Chondrocyte (in vitro differentiated cells): ENCODE measurements around the gene ANAPC1. TPM values are rescaled to one million over a fixed set of nuclear protein-coding genes. Genes with fewer than 3 reads are reported as not detected.
"Not testable (repeated sequence)": the region's sequence is repeated elsewhere in the genome, so short reads cannot be mapped to it uniquely, and the experiment has no call there.

Experiments used
- DNase-seq: peaks from one replicate; pipeline ENCODE4 v3.0.0; 2021; ENCODE audit warnings: mixed read lengths, low spot score
- H3K27ac Mint-ChIP-seq: one replicate; pipeline ENCODE4 v1.8.0; 2021; ENCODE audit warnings: mild to moderate bottlenecking, moderate library complexity, mixed read lengths; ENCODE audit not compliant: unreplicated experiment
- H3K27me3 Mint-ChIP-seq: 2 replicates; pipeline ENCODE4 v1.8.0; 2021; ENCODE audit warnings: low read depth, mixed read lengths
- H3K36me3 Mint-ChIP-seq: 2 replicates; pipeline ENCODE4 v1.8.0; 2021; ENCODE audit warnings: low read depth, mixed read lengths
- H3K4me1 Mint-ChIP-seq: 2 replicates; pipeline ENCODE4 v1.8.0; 2021; ENCODE audit warnings: low read depth, mild to moderate bottlenecking, mixed read lengths
- H3K4me3 Mint-ChIP-seq: one replicate; pipeline ENCODE4 v1.8.0; 2021; ENCODE audit warnings: mild to moderate bottlenecking, moderate library complexity, mixed read lengths; ENCODE audit not compliant: unreplicated experiment
- H3K9me3 Mint-ChIP-seq: 2 replicates; pipeline ENCODE4 v1.8.0; 2021; ENCODE audit warnings: low read depth, mixed read lengths
- total RNA-seq: library from RNA; stranded (reverse); gene quantifications from 3 replicates; pipeline ENCODE4 v1.2.1, GENCODE V29; 2021
- TF ChIP-seq, protein P1 (sequence below): fragments of 200-600 bp; sonication (generic); IDR thresholded peaks from 2 replicates; pipeline ENCODE4 v1.5.0; 2021; ENCODE audit warnings: antibody characterized with exemption, mild to moderate bottlenecking, moderate library complexity

Gene ANAPC1
- total RNA-seq, 1 donor from 2014 or later = 21.7 TPM

DNA sequence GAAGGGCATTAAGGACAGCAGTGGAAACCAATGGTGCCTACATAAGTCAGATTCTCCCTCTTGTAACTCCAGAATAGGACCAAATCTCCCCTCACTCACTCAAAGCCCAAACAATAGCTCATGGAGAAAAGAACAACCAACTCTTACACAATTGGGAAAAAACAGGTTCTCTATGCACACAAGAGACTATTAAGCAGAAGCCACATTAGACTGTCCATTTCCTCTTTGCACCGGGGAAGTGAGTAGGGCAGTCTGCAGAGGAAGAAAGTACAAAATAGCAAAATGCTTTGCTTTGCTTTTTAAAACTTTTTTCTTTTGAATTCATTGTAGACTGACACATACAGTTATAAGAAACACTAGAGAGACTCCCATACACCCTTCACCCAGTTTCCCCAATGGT is 133.4 kb downstream of the ANAPC1 start:
- not testable (repeated sequence) for H3K27me3 Mint-ChIP-seq, H3K36me3 Mint-ChIP-seq, H3K4me1 Mint-ChIP-seq, H3K27ac Mint-ChIP-seq, H3K9me3 Mint-ChIP-seq, DNase-seq, H3K4me3 Mint-ChIP-seq

DNA sequence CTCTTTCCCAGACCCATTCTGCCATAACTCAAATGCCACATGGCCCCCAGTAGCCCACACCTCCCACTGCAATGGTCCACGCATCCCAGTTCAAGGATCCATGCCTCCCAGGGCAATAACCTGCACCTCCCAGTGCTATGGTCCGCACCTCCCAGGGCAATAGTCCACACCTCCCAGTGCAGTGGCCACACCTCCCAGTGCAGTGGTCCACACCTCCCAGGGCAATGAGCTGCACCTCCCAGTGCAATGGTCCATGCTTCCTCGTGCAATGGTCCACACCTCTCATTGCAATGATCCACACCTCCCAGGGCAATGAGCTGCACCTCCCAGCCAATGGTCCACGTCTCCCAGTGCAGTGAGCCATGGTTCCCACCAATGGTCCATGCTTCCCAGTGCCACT is 135.6 kb downstream of the ANAPC1 start:
- not testable (repeated sequence) for H3K27ac Mint-ChIP-seq, H3K9me3 Mint-ChIP-seq, H3K36me3 Mint-ChIP-seq, H3K27me3 Mint-ChIP-seq, DNase-seq, H3K4me3 Mint-ChIP-seq, H3K4me1 Mint-ChIP-seq

- not testable (repeated sequence) for H3K27me3 Mint-ChIP-seq
Measured at GRCh38 chr2:111747410-111748115, 136.4 kb downstream of the ANAPC1 start.

DNA sequence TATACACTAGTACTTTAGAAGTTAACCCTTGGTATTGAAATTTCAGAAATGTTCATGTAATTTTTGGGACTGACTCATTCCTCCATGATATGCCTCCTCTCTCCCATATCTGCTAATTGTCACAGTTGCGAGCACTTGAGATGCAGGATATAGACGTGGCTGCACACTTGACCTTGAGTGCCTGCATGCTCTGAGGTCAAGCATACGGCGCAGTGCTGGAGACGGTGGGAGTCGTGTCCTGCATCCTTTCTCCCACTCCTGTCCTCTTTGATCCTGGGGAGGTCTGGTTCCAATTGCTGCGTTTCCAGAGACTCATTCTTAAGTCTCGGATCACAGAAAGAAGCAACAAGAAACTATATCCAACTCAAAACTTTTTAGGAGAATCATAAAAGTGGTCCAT is 139.2 kb downstream of the ANAPC1 start:
- H3K27me3 Mint-ChIP-seq, DNase-seq, H3K4me3 Mint-ChIP-seq, H3K9me3 Mint-ChIP-seq, H3K27ac Mint-ChIP-seq, H3K4me1 Mint-ChIP-seq, H3K36me3 Mint-ChIP-seq: not testable (repeated sequence)

More at GRCh38 chr2:111747410-111748115, 136.4 kb downstream of the ANAPC1 start:
- not testable (repeated sequence) for H3K4me3 Mint-ChIP-seq, DNase-seq, H3K4me1 Mint-ChIP-seq, H3K36me3 Mint-ChIP-seq, H3K27ac Mint-ChIP-seq, H3K9me3 Mint-ChIP-seq
- TF ChIP-seq, protein P1, sequence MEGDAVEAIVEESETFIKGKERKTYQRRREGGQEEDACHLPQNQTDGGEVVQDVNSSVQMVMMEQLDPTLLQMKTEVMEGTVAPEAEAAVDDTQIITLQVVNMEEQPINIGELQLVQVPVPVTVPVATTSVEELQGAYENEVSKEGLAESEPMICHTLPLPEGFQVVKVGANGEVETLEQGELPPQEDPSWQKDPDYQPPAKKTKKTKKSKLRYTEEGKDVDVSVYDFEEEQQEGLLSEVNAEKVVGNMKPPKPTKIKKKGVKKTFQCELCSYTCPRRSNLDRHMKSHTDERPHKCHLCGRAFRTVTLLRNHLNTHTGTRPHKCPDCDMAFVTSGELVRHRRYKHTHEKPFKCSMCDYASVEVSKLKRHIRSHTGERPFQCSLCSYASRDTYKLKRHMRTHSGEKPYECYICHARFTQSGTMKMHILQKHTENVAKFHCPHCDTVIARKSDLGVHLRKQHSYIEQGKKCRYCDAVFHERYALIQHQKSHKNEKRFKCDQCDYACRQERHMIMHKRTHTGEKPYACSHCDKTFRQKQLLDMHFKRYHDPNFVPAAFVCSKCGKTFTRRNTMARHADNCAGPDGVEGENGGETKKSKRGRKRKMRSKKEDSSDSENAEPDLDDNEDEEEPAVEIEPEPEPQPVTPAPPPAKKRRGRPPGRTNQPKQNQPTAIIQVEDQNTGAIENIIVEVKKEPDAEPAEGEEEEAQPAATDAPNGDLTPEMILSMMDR = peak; percentile 78

DNA sequence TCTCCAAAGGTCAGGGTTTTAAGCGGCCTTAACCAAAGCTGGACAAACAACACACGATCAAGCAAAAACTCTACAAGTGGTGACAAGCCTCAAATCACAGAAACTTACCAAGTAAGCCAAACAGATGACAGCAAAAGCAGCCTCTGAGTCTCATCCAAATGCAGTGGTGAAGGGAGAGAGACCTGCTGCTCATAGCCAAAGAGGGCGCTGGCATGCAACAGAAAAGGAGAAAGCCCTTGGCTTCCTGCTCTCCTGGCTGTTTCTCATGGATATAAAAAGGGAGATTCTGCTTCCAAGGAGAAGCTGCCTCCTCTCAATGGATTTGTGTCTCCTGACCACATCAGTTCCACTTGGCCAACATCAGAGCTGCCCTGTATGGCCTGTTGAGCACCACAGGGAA is 142.5 kb downstream of the ANAPC1 start:
- not testable (repeated sequence) for H3K27ac Mint-ChIP-seq, H3K4me1 Mint-ChIP-seq, DNase-seq, H3K27me3 Mint-ChIP-seq, H3K36me3 Mint-ChIP-seq, H3K9me3 Mint-ChIP-seq, H3K4me3 Mint-ChIP-seq

- peak overlapping the region; percentile 49 for H3K27ac Mint-ChIP-seq
- not testable (repeated sequence) for H3K9me3 Mint-ChIP-seq, H3K27me3 Mint-ChIP-seq, H3K4me3 Mint-ChIP-seq, H3K36me3 Mint-ChIP-seq, DNase-seq, H3K4me1 Mint-ChIP-seq
- TF ChIP-seq, protein P1 = peak; percentile 77
Measured at GRCh38 chr2:111735838-111736721, 147.9 kb downstream of the ANAPC1 start.

DNA sequence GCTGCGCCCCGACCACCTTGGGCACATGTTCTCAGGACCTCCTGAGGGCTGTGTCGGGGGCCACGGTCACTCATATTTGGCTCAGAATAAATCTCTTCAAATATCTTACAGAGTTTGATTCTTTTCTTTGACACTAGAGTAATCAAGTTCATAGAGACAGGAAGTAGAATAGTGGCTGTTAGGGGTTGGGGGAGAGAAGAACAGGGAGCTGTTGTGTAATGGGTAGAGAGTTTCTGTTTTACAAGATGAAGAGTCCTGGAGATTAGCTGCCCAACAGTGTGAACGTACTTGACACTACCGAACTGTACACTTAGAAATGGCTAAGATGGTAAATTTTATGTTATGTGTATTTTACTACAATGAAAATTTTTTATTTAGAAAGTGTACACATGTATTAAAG is 148.6 kb downstream of the ANAPC1 start:
- H3K9me3 Mint-ChIP-seq, H3K4me1 Mint-ChIP-seq, H3K27me3 Mint-ChIP-seq, H3K27ac Mint-ChIP-seq, H3K36me3 Mint-ChIP-seq, DNase-seq, H3K4me3 Mint-ChIP-seq: not testable (repeated sequence)

GRCh38 chr2:111729812-111730458 is 154.1 kb downstream of the ANAPC1 start:
- not testable (repeated sequence) for H3K9me3 Mint-ChIP-seq, H3K27ac Mint-ChIP-seq, DNase-seq, H3K27me3 Mint-ChIP-seq, H3K4me3 Mint-ChIP-seq, H3K4me1 Mint-ChIP-seq, H3K36me3 Mint-ChIP-seq

DNA sequence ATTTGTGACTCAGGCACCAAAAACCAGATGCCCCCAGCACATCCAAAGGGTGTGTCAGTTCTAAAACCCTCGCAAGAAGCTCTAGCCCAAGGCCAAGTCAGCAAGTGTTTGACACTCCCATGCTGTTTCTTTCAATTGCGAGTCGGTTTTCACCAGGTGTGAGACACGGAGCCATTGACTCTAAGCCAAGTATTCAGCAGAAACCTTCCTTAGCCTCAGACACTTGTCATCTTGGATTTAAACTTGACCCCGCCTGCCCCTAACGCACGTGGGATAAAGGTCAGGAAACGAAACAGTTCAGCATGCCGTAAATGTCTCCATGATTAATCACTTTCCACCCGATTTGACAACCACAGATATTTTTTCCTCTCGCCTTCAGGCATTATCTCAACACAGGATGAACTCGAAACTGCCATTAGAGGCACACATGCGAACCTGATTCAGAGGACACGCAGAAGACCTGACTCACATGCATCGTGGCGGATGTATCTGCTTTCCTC is 156.3 kb downstream of the ANAPC1 start:
- not testable (repeated sequence) for H3K4me1 Mint-ChIP-seq, DNase-seq, H3K36me3 Mint-ChIP-seq, H3K27ac Mint-ChIP-seq, H3K27me3 Mint-ChIP-seq, H3K9me3 Mint-ChIP-seq, H3K4me3 Mint-ChIP-seq
